ENCODE results near the gene STH. TPM values are rescaled to one million over a fixed set of nuclear protein-coding genes. Genes with fewer than 3 reads are reported as not detected.

Gene STH
- total and polyA plus RNA-seq, 2 experiments from 2014 or later: 0.55 TPM; not detected in 1

- no peak overlapping the region for H3K4me3 Mint-ChIP-seq
- no peaks in the 10 kb centered on the region for H3K9me3 Mint-ChIP-seq
- DNase-seq (ENCODE audit: low spot score) (no peak), ATAC-seq (no peak)
- TF ChIP-seq REST (IDR thresholded peaks at IDR 0.05; ENCODE audit: unreplicated experiment): no peak
- TF ChIP-seq CREB1 (CRISPR knock-in tag; IDR thresholded peaks at IDR 0.05; ENCODE audit: low read depth): no peak
- TF ChIP-seq POLR2AphosphoS5 (IDR thresholded peaks at IDR 0.05; ENCODE audit: low read depth): no peak
- H3K36me3 Mint-ChIP-seq (ENCODE audit: low read depth): no peaks in the 10 kb centered on the region
- Histone ChIP-seq H3F3A (replicated peaks; ENCODE audit: low read depth) (no peaks in the 10 kb centered on the region), H3K36me3 (ENCODE audit: insufficient read depth) (no peaks in the 10 kb centered on the region), H3K9me2 (ENCODE audit: insufficient read depth) (no peaks in the 10 kb centered on the region), H3K4me3 (no peak overlapping the region), H4K20me1 (replicated peaks; ENCODE audit: insufficient read depth) (no peaks in the 10 kb centered on the region), H2AFZ (no peak overlapping the region), H3K4me1 (ENCODE audit: insufficient read depth) (no peaks in the 10 kb centered on the region), H3K27ac (ENCODE audit: low read depth) (no peak overlapping the region), H3K79me2 (replicated peaks; ENCODE audit: insufficient read depth) (no peaks in the 10 kb centered on the region), H3K27me3 (ENCODE audit: insufficient read depth) (no peaks in the 10 kb centered on the region), H3K4me2 (no peak overlapping the region)
- no peak overlapping the region for H3K27ac Mint-ChIP-seq
- H3K27me3 Mint-ChIP-seq (ENCODE audit: insufficient read depth, low read depth, poor library complexity): peaks cover 2% of the 10 kb centered on the region
- no peaks in the 10 kb centered on the region for H3K4me1 Mint-ChIP-seq
Observed at GRCh38 chr17:45977976-45978626, 20.9 kb upstream of the STH start.

GRCh38 chr17:45979137-45979536, 19.9 kb upstream of the STH start:
- Histone ChIP-seq H3K36me3 (ENCODE audit: insufficient read depth) (no peaks in the 10 kb centered on the region), H2AFZ (no peak overlapping the region), H3K4me1 (ENCODE audit: insufficient read depth) (no peaks in the 10 kb centered on the region), H3K9me2 (ENCODE audit: insufficient read depth) (no peaks in the 10 kb centered on the region), H3K4me2 (no peak overlapping the region), H3K4me3 (no peak overlapping the region), H3K27ac (ENCODE audit: low read depth) (no peak overlapping the region), H3K27me3 (ENCODE audit: insufficient read depth) (no peaks in the 10 kb centered on the region), H3K79me2 (replicated peaks; ENCODE audit: insufficient read depth) (no peaks in the 10 kb centered on the region), H4K20me1 (replicated peaks; ENCODE audit: insufficient read depth) (no peaks in the 10 kb centered on the region), H3F3A (replicated peaks; ENCODE audit: low read depth) (no peaks in the 10 kb centered on the region)
- Mint-ChIP-seq H3K36me3 (ENCODE audit: low read depth) (no peaks in the 10 kb centered on the region), H3K27ac (no peak overlapping the region), H3K27me3 (ENCODE audit: insufficient read depth, low read depth, poor library complexity) (no peaks in the 10 kb centered on the region), H3K9me3 (no peaks in the 10 kb centered on the region), H3K4me1 (peaks cover 3% of the 10 kb centered on the region; the same call in 2 of the 3 replicates), H3K4me3 (no peak overlapping the region)
- DNase-seq (ENCODE audit: low spot score) (no peak), ATAC-seq (no peak)
- TF ChIP-seq ZNF114 (CRISPR knock-in tag; IDR thresholded peaks at IDR 0.05): no peak
- no peak for TF ChIP-seq STAT1 (IDR thresholded peaks at IDR 0.05; ENCODE audit: unreplicated experiment)
- TF ChIP-seq CREB1 (CRISPR knock-in tag; IDR thresholded peaks at IDR 0.05; ENCODE audit: low read depth): no peak
- no peak for TF ChIP-seq EZH2phosphoT487 (IDR thresholded peaks at IDR 0.05; ENCODE audit: unreplicated experiment)
- TF ChIP-seq EZH2 (IDR thresholded peaks at IDR 0.05; ENCODE audit: low read depth, unreplicated experiment): no peak
- TF ChIP-seq REST (IDR thresholded peaks at IDR 0.05; ENCODE audit: unreplicated experiment): no peak
- no peak for TF ChIP-seq ETS1 (IDR thresholded peaks at IDR 0.05)

Measured in GM23338 (cell line).